NCI-H2196 (cell line): ENCODE measurements around the gene MTCL1.

ENCODE experiments used
- DNase-seq: peaks from one replicate; lab custom pipeline; 2025; ENCODE audit not compliant: unreplicated experiment; lab: John Stamatoyannopoulos, UW

The MTCL1 gene

GRCh38 chr18:8854962-8855361 is 149.6 kb downstream of the MTCL1 start:
- no peak for DNase-seq

GRCh38 chr18:8856212-8856611 is 150.9 kb downstream of the MTCL1 start:
- no peak for DNase-seq

GRCh38 chr18:8856769-8857393 is 151.5 kb downstream of the MTCL1 start:
- no peak for DNase-seq

GRCh38 chr18:8857806-8858205 is 152.4 kb downstream of the MTCL1 start:
- DNase-seq, result no peak

GRCh38 chr18:8858888-8859511 is 153.6 kb downstream of the MTCL1 start:
- no peak for DNase-seq

GRCh38 chr18:8860845-8861642 is 155.7 kb downstream of the MTCL1 start:
- no peak for DNase-seq

- DNase-seq, result no peak
Observed at GRCh38 chr18:8863427-8863826, 158.1 kb downstream of the MTCL1 start.

- DNase-seq, result no peak
Observed at GRCh38 chr18:8865934-8866333, 160.6 kb downstream of the MTCL1 start.

GRCh38 chr18:8866679-8867078 is 161.3 kb downstream of the MTCL1 start:
- DNase-seq, result no peak

- no peak for DNase-seq
Observed at GRCh38 chr18:8868276-8868675, 162.9 kb downstream of the MTCL1 start.

- no peak for DNase-seq
Observed at GRCh38 chr18:8868779-8869415, 163.5 kb downstream of the MTCL1 start.

- DNase-seq, result no peak
Observed at GRCh38 chr18:8869696-8870095, 164.3 kb downstream of the MTCL1 start.

GRCh38 chr18:8870528-8870927 is 165.2 kb downstream of the MTCL1 start:
- no peak for DNase-seq

- DNase-seq, result no peak
Observed at GRCh38 chr18:8871489-8871888, 166.1 kb downstream of the MTCL1 start.

GRCh38 chr18:8874872-8875271 is 169.5 kb downstream of the MTCL1 start:
- no peak for DNase-seq

GRCh38 chr18:8876887-8877286 is 171.5 kb downstream of the MTCL1 start:
- no peak for DNase-seq

GRCh38 chr18:8881103-8881502 is 175.7 kb downstream of the MTCL1 start:
- no peak for DNase-seq
